Measurements from ENCODE around the gene MBP. TPM values are rescaled to one million over a fixed set of nuclear protein-coding genes. Genes with fewer than 3 reads are reported as not detected.

MBP gene
- total RNA-seq, 2 donors from 2014 or later = 43.0 to 65.8 TPM

GRCh38 chr18:77070627-77071026 lies 62.0 kb downstream of the MBP start:
- H3K27ac ChIP-seq = no peak overlapping the region
- intact Hi-C loops (cut with DNase I) = no loop called here
- no peaks in the 10 kb centered on the region for H3K27me3 ChIP-seq
- H3K9ac ChIP-seq (ENCODE audit: low read depth in 2 of 2, low read length in 2 of 2) = no peak overlapping the region
- no peaks in the 10 kb centered on the region for H3K36me3 ChIP-seq
- TF ChIP-seq CTCF (IDR thresholded peaks at IDR 0.05) = no peak
- H3K4me1 ChIP-seq = peaks cover 12% of the 10 kb centered on the region
- no peak for DNase-seq
- H3K4me3 ChIP-seq = no peak overlapping the region
- H3K9me3 ChIP-seq = no peaks in the 10 kb centered on the region

- Histone ChIP-seq H3K27me3 (no peaks in the 10 kb centered on the region), H3K36me3 (no peaks in the 10 kb centered on the region), H3K27ac (no peak overlapping the region), H3K4me3 (no peak overlapping the region), H3K9ac (ENCODE audit: low read depth in 2 of 2, low read length in 2 of 2) (no peak overlapping the region), H3K4me1 (peaks cover 12% of the 10 kb centered on the region), H3K9me3 (no peaks in the 10 kb centered on the region)
- TF ChIP-seq CTCF (IDR thresholded peaks at IDR 0.05) = no peak
- DNase-seq = no peak
- intact Hi-C loops (cut with DNase I) = no loop called here
Observed at GRCh38 chr18:77069931-77070330, 62.7 kb downstream of the MBP start.

DNA sequence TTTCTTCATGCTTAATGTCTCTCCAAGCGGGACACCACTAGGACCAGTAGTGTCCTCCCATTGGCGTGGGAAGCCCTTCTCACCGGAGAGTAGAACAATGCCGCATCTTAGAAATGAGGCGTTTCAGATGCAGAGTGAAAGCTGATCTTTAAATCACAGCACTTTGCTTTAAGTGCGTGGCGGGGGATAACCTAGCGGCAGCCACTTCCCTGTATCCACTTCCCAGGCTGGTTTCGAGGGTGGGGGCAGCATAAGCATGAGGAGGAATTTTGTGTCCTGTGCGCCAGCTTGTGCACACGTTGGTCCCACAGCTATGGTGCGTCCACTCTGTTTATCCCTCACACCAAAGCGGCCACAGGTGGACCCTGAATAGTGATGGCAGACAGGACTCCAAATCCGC lies 63.1 kb downstream of the MBP start:
- H3K4me1 ChIP-seq = peaks cover 12% of the 10 kb centered on the region
- no peak overlapping the region for H3K4me3 ChIP-seq
- no peaks in the 10 kb centered on the region for H3K27me3 ChIP-seq
- H3K9me3 ChIP-seq = no peaks in the 10 kb centered on the region
- DNase-seq = no peak
- intact Hi-C loops (cut with DNase I) = no loop called here
- no peak for TF ChIP-seq CTCF (IDR thresholded peaks at IDR 0.05)
- no peak overlapping the region for H3K9ac ChIP-seq (ENCODE audit: low read depth in 2 of 2, low read length in 2 of 2)
- H3K27ac ChIP-seq = no peak overlapping the region
- no peaks in the 10 kb centered on the region for H3K36me3 ChIP-seq

GRCh38 chr18:77068321-77069312 lies 64.0 kb downstream of the MBP start:
- no peaks in the 10 kb centered on the region for H3K27me3 ChIP-seq
- H3K36me3 ChIP-seq = no peaks in the 10 kb centered on the region
- H3K4me3 ChIP-seq = no peak overlapping the region
- intact Hi-C loops (cut with DNase I) = no loop called here
- no peaks in the 10 kb centered on the region for H3K9me3 ChIP-seq
- DNase-seq = no peak
- peak overlapping the region; percentile 76 for H3K27ac ChIP-seq
- peaks cover 12% of the 10 kb centered on the region for H3K4me1 ChIP-seq
- TF ChIP-seq CTCF (IDR thresholded peaks at IDR 0.05) = no peak
- peak overlapping the region in 1 of 2 donors; percentile 36 for H3K9ac ChIP-seq (ENCODE audit: low read depth in 2 of 2, low read length in 2 of 2)

GRCh38 chr18:77067291-77068061 lies 65.1 kb downstream of the MBP start:
- Histone ChIP-seq H3K4me3 (no peak overlapping the region), H3K9me3 (no peaks in the 10 kb centered on the region), H3K4me1 (peaks cover 12% of the 10 kb centered on the region), H3K36me3 (no peaks in the 10 kb centered on the region), H3K27ac (peak overlapping the region; percentile 76), H3K27me3 (no peaks in the 10 kb centered on the region), H3K9ac (ENCODE audit: low read depth in 2 of 2, low read length in 2 of 2) (peak overlapping the region in 1 of 2 donors; percentile 28)
- no peak for TF ChIP-seq CTCF (IDR thresholded peaks at IDR 0.05)
- DNase-seq = peak; percentile 52
- intact Hi-C loops (cut with DNase I) = no loop called here
